ENCODE measurements around the gene SPAG5. TPM values are rescaled to one million over a fixed set of nuclear protein-coding genes. Genes with fewer than 3 reads are reported as not detected.

The SPAG5 gene
- total and polyA plus RNA-seq, 3 experiments from 2014 or later = 3.5 to 79.7 (median 77.8) TPM

GRCh38 chr17:28635506-28635905 is 36.7 kb upstream of the SPAG5 start:
- H3K9me3 Mint-ChIP-seq = no peaks in the 10 kb centered on the region
- Histone ChIP-seq H3K4me1 (ENCODE audit: insufficient read depth, low read length) (no peaks in the 10 kb centered on the region), H3K27me3 (ENCODE audit: insufficient read depth, low read length, poor library complexity, severe bottlenecking) (no peaks in the 10 kb centered on the region), H3K9me3 (ENCODE audit: low read length) (no peaks in the 10 kb centered on the region), H3K36me3 (ENCODE audit: insufficient read depth, low read length) (peaks cover 92% of the 10 kb centered on the region), H3K27ac (ENCODE audit: low read depth, low read length) (no peak overlapping the region), H3K4me3 (ENCODE audit: low read length) (no peak overlapping the region)
- H3K36me3 Mint-ChIP-seq = peaks cover 24 to 96% (median 25%) of the 10 kb centered on the region in 3 donors
- POLR2A ChIA-PET = no interaction called here
- peak overlapping the region in 1 of 8 donors; percentile 26 for H3K27ac Mint-ChIP-seq
- H3K4me1 Mint-ChIP-seq = peaks cover 21 to 48% (median 33%) of the 10 kb centered on the region in 3 donors
- H3K27me3 Mint-ChIP-seq = no peaks in the 10 kb centered on the region
- DNase-seq = no peak
- no peak overlapping the region for H3K4me3 Mint-ChIP-seq
- CTCF ChIA-PET = no interaction called here

GRCh38 chr17:28634206-28634865 is 35.5 kb upstream of the SPAG5 start:
- H3K9me3 Mint-ChIP-seq = no peaks in the 10 kb centered on the region
- Histone ChIP-seq H3K4me3 (ENCODE audit: low read length) (no peak overlapping the region), H3K36me3 (ENCODE audit: insufficient read depth, low read length) (peaks cover 86% of the 10 kb centered on the region), H3K9me3 (ENCODE audit: low read length) (no peaks in the 10 kb centered on the region), H3K27me3 (ENCODE audit: insufficient read depth, low read length, poor library complexity, severe bottlenecking) (no peaks in the 10 kb centered on the region), H3K27ac (ENCODE audit: low read depth, low read length) (no peak overlapping the region), H3K4me1 (ENCODE audit: insufficient read depth, low read length) (no peaks in the 10 kb centered on the region)
- ChIA-PET CTCF (interaction anchor here (0.6 to 1.9 kb wide), 3 partner anchors 11 to 574 kb away, joined by 3 to 11 read pairs (median 3); partner anchors contain the start of gene BLTP2), POLR2A (interaction anchor here (0.5 kb wide), 1 partner anchor 15 kb away, joined by 4 read pairs; no protein-coding TSS in a partner anchor)
- peaks cover 18 to 42% (median 25%) of the 10 kb centered on the region in 3 donors for H3K4me1 Mint-ChIP-seq
- H3K27me3 Mint-ChIP-seq = no peaks in the 10 kb centered on the region
- H3K4me3 Mint-ChIP-seq = no peak overlapping the region
- H3K36me3 Mint-ChIP-seq = peaks cover 19 to 96% (median 21%) of the 10 kb centered on the region in 3 donors
- H3K27ac Mint-ChIP-seq = peak overlapping the region in 1 of 8 donors; percentile 21
- DNase-seq = no peak

- Histone ChIP-seq H3K27ac (ENCODE audit: low read depth, low read length) (no peak overlapping the region), H3K27me3 (ENCODE audit: insufficient read depth, low read length, poor library complexity, severe bottlenecking) (no peaks in the 10 kb centered on the region), H3K36me3 (ENCODE audit: insufficient read depth, low read length) (peaks cover 45% of the 10 kb centered on the region), H3K4me3 (ENCODE audit: low read length) (no peak overlapping the region), H3K9me3 (ENCODE audit: low read length) (no peaks in the 10 kb centered on the region), H3K4me1 (ENCODE audit: insufficient read depth, low read length) (no peaks in the 10 kb centered on the region)
- H3K4me3 Mint-ChIP-seq = no peak overlapping the region
- ChIA-PET POLR2A (no interaction called here), CTCF (no interaction called here)
- no peaks in the 10 kb centered on the region for H3K9me3 Mint-ChIP-seq
- peaks cover 0 to 5% (median 4%) of the 10 kb centered on the region in 3 donors for H3K4me1 Mint-ChIP-seq
- H3K27ac Mint-ChIP-seq = no peak overlapping the region
- no peak for DNase-seq
- H3K27me3 Mint-ChIP-seq = peaks cover 0 to 1% of the 10 kb centered on the region in 2 donors
- H3K36me3 Mint-ChIP-seq = peaks cover 6 to 81% (median 22%) of the 10 kb centered on the region in 3 donors
Observed at GRCh38 chr17:28626818-28627217, 28.0 kb upstream of the SPAG5 start.

GRCh38 chr17:28624148-28624547 is 25.3 kb upstream of the SPAG5 start:
- H3K9me3 ChIP-seq (ENCODE audit: low read length) = no peaks in the 10 kb centered on the region
- Mint-ChIP-seq H3K9me3 (no peaks in the 10 kb centered on the region), H3K4me3 (no peak overlapping the region), H3K4me1 (peaks cover 0 to 5% (median 4%) of the 10 kb centered on the region in 3 donors), H3K27me3 (peaks cover 0 to 1% of the 10 kb centered on the region in 2 donors), H3K27ac (peak overlapping the region in 1 of 8 donors; percentile 87), H3K36me3 (peaks cover 0 to 87% (median 26%) of the 10 kb centered on the region in 3 donors)
- DNase-seq = no peak
- H3K36me3 ChIP-seq (ENCODE audit: insufficient read depth, low read length) = peaks cover 56% of the 10 kb centered on the region
- no peaks in the 10 kb centered on the region for H3K4me1 ChIP-seq (ENCODE audit: insufficient read depth, low read length)
- H3K4me3 ChIP-seq (ENCODE audit: low read length) = no peak overlapping the region
- CTCF ChIA-PET = interaction anchor here (3.7 kb wide), 1 partner anchor 13 kb away, joined by 21 read pairs; no protein-coding TSS in a partner anchor
- POLR2A ChIA-PET = interaction anchor here (1.0 kb wide), 1 partner anchor 25 kb away, joined by 3 read pairs; the partner anchor contains the start of gene SPAG5
- H3K27ac ChIP-seq (ENCODE audit: low read depth, low read length) = no peak overlapping the region
- no peaks in the 10 kb centered on the region for H3K27me3 ChIP-seq (ENCODE audit: insufficient read depth, low read length, poor library complexity, severe bottlenecking)

GRCh38 chr17:28623696-28624095 is 24.9 kb upstream of the SPAG5 start:
- Histone ChIP-seq H3K27me3 (ENCODE audit: insufficient read depth, low read length, poor library complexity, severe bottlenecking) (no peaks in the 10 kb centered on the region), H3K27ac (ENCODE audit: low read depth, low read length) (no peak overlapping the region), H3K4me1 (ENCODE audit: insufficient read depth, low read length) (no peaks in the 10 kb centered on the region), H3K9me3 (ENCODE audit: low read length) (no peaks in the 10 kb centered on the region), H3K36me3 (ENCODE audit: insufficient read depth, low read length) (peaks cover 60% of the 10 kb centered on the region), H3K4me3 (ENCODE audit: low read length) (no peak overlapping the region)
- Mint-ChIP-seq H3K9me3 (no peaks in the 10 kb centered on the region), H3K36me3 (peaks cover 0 to 91% (median 26%) of the 10 kb centered on the region in 3 donors), H3K27ac (peak overlapping the region in 1 of 8 donors; percentile 54), H3K4me3 (no peak overlapping the region), H3K27me3 (peaks cover 0 to 1% of the 10 kb centered on the region in 2 donors), H3K4me1 (peaks cover 0 to 5% (median 4%) of the 10 kb centered on the region in 3 donors)
- ChIA-PET CTCF (interaction anchor here (3.7 kb wide), 1 partner anchor 13 kb away, joined by 21 read pairs; no protein-coding TSS in a partner anchor), POLR2A (interaction anchor here (1.0 kb wide), 1 partner anchor 24 kb away, joined by 3 read pairs; the partner anchor contains the start of gene SPAG5)
- no peak for DNase-seq

GRCh38 chr17:28622186-28622585 is 23.4 kb upstream of the SPAG5 start:
- H3K27ac ChIP-seq (ENCODE audit: low read depth, low read length) = no peak overlapping the region
- no peak for DNase-seq
- CTCF ChIA-PET = interaction anchor here (3.7 kb wide), 1 partner anchor 11 kb away, joined by 21 read pairs; no protein-coding TSS in a partner anchor
- no peak overlapping the region for H3K4me3 ChIP-seq (ENCODE audit: low read length)
- Mint-ChIP-seq H3K36me3 (peaks cover 0 to 90% (median 24%) of the 10 kb centered on the region in 3 donors), H3K9me3 (no peaks in the 10 kb centered on the region), H3K27ac (no peak overlapping the region), H3K27me3 (peaks cover 0 to 1% of the 10 kb centered on the region in 2 donors), H3K4me3 (no peak overlapping the region), H3K4me1 (peaks cover 0 to 4% (median 3%) of the 10 kb centered on the region in 3 donors)
- no peaks in the 10 kb centered on the region for H3K4me1 ChIP-seq (ENCODE audit: insufficient read depth, low read length)
- POLR2A ChIA-PET = no interaction called here
- no peaks in the 10 kb centered on the region for H3K27me3 ChIP-seq (ENCODE audit: insufficient read depth, low read length, poor library complexity, severe bottlenecking)
- H3K36me3 ChIP-seq (ENCODE audit: insufficient read depth, low read length) = peaks cover 60% of the 10 kb centered on the region
- no peaks in the 10 kb centered on the region for H3K9me3 ChIP-seq (ENCODE audit: low read length)

GRCh38 chr17:28620010-28620409 is 21.2 kb upstream of the SPAG5 start:
- Histone ChIP-seq H3K9me3 (ENCODE audit: low read length) (no peaks in the 10 kb centered on the region), H3K27me3 (ENCODE audit: insufficient read depth, low read length, poor library complexity, severe bottlenecking) (no peaks in the 10 kb centered on the region), H3K4me3 (ENCODE audit: low read length) (no peak overlapping the region), H3K4me1 (ENCODE audit: insufficient read depth, low read length) (no peaks in the 10 kb centered on the region), H3K36me3 (ENCODE audit: insufficient read depth, low read length) (peaks cover 80% of the 10 kb centered on the region), H3K27ac (ENCODE audit: low read depth, low read length) (no peak overlapping the region)
- Mint-ChIP-seq H3K4me3 (no peak overlapping the region), H3K9me3 (no peaks in the 10 kb centered on the region), H3K27ac (peak overlapping the region in 1 of 8 donors; percentile 72), H3K27me3 (no peaks in the 10 kb centered on the region), H3K36me3 (peaks cover 0 to 95% (median 24%) of the 10 kb centered on the region in 3 donors), H3K4me1 (peaks cover 0 to 3% (median 0%) of the 10 kb centered on the region in 3 donors)
- no peak for DNase-seq
- CTCF ChIA-PET = no interaction called here
- POLR2A ChIA-PET = no interaction called here

- H3K36me3 Mint-ChIP-seq = peaks cover 0 to 95% (median 21%) of the 10 kb centered on the region in 3 donors
- no peaks in the 10 kb centered on the region for H3K27me3 Mint-ChIP-seq
- ChIA-PET POLR2A (no interaction called here), CTCF (interaction anchor here (0.7 to 3.0 kb wide), 4 partner anchors 9 to 1867 kb away, joined by 3 to 7 read pairs (median 4); no protein-coding TSS in a partner anchor)
- H3K4me1 Mint-ChIP-seq = no peaks in the 10 kb centered on the region
- Histone ChIP-seq H3K9me3 (ENCODE audit: low read length) (no peaks in the 10 kb centered on the region), H3K36me3 (ENCODE audit: insufficient read depth, low read length) (peaks cover 70% of the 10 kb centered on the region), H3K4me1 (ENCODE audit: insufficient read depth, low read length) (no peaks in the 10 kb centered on the region), H3K27me3 (ENCODE audit: insufficient read depth, low read length, poor library complexity, severe bottlenecking) (no peaks in the 10 kb centered on the region), H3K4me3 (ENCODE audit: low read length) (no peak overlapping the region), H3K27ac (ENCODE audit: low read depth, low read length) (no peak overlapping the region)
- H3K27ac Mint-ChIP-seq = no peak overlapping the region
- no peaks in the 10 kb centered on the region for H3K9me3 Mint-ChIP-seq
- no peak overlapping the region for H3K4me3 Mint-ChIP-seq
- DNase-seq = no peak
Observed at GRCh38 chr17:28618464-28618863, 19.6 kb upstream of the SPAG5 start.

All from CD8-positive, alpha-beta memory T cell (primary cell).